ENCODE measurements around the gene ZNF669. TPM values are rescaled to one million over a fixed set of nuclear protein-coding genes. Genes with fewer than 3 reads are reported as not detected.

The ZNF669 gene
- total RNA-seq, 1 donor from 2014 or later, result 6.7 TPM

DNA sequence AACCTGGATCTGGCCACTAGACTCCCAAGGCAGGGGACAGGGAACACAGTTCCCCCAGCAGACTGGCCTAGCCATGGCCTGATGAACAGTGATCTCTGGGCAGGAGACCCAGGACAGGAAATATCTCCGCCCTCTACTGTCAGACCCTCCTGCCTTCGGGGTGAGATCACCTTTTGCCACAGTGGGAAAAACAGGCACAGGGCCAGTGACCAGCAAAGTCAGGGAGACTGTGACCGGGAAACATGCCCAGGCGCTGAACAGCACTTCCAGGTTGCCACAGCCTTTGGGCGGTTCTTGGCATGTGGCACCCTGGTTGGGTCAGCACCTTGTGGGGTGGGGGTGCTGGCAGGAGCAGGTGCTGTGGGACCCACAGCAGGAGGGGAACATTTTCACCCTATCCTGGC is 8.9 kb upstream of the ZNF669 start:
- no peak for DNase-seq (ENCODE audit: low spot score)
- intact Hi-C loops (cut with DNase I), result no loop called here
- no peak for ATAC-seq

DNA sequence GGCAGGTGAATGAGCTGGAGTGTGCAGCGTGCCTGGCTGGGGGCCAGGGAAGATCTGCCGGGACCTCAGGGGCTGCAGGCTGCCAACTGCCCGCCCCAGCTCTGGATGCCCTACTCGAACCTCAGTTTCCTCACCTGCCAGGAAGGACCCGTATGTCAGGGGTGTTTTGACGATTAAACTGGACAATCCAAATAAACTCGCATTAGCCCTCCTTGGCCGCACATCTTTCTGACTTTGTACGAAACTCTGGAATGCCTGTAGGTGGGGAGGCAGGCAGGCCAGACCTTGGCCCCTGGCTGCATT is 8.3 kb upstream of the ZNF669 start:
- DNase-seq (ENCODE audit: low spot score) (no peak), ATAC-seq (no peak)
- intact Hi-C loops (cut with DNase I), result no loop called here

- ATAC-seq (peak; percentile 95), DNase-seq (ENCODE audit: low spot score) (peak; percentile 80)
- intact Hi-C loops (cut with DNase I), result no loop called here
These were observed 7.7 kb upstream of the ZNF669 start for GRCh38 chr1:247111700-247112478.

DNA sequence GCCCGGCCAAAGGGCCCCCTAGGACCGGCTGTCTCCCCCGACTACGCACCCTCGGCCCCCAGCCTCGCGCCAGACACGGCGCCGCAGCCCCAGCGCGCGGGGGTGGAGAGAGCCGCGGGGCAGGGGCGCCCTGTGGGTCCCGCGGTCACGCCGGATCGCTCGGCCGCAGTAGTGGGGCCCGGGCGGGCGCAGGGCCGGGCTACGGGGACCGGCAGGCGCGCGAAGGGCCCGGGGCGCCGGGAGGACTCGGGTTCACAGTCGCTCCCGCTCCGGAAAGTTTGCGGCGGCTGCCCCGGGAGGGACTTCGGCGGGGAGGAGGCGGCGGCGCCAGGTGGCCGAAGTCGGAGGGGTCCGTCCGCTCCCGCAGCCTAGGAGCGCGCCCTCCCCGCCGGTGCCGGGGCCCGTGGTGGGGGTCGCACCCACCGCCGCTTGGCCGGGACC is 7.1 kb upstream of the ZNF669 start:
- DNase-seq (ENCODE audit: low spot score) (no peak), ATAC-seq (peak; percentile 12)
- intact Hi-C loops (cut with DNase I), result no loop called here

DNA sequence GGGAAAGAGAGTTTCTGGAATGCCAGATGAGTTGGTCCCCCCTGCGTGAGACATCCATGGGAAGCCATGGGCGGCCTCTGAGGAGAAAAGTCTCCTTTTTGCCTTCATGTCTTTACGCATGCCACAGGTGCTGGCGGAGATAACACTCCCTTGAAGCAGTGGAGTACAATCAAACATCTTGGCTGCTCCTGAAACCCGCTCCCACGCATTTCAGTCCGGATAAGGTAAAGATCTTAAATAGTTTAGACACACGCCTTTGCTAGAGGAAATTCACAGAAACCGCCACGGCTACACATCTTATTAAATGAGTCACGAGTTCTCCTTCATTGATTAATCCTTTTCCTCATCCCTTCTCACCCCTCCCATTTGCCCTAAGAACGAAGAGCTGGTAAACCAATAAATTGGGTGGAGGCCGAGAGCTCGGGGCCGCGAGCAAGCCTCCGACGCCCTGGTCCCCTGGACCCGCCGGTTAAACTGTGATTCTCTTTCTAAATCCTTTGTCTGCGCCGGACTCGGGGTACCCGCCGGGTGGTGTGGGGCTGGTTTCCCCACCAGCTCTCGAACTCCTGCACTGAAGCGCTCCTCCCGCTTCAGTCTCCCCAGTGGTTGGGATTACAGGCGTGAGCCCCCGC is 6.6 kb upstream of the ZNF669 start:
- DNase-seq (ENCODE audit: low spot score) (no peak), ATAC-seq (no peak)
- intact Hi-C loops (cut with DNase I), result no loop called here

DNA sequence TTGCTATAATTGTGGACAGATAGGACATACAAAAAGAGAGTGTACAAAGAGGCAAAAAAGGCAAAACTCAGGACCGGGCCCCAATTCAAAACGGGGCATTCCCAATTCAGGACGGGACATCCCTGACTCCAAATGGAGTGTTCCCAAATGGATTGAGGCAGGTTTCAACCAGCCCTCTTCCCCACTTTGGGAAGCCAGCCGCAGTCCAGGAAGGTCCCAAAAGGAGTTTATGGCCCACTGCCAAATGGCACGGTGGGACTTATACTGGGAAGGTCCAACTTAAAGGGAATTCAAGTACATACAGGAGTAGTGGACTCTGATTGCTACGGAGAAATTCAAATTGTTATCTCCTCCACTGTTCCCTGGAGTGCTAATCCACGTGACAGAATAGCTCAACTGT is 3.5 kb upstream of the ZNF669 start:
- no peak for DNase-seq (ENCODE audit: low spot score)

DNA sequence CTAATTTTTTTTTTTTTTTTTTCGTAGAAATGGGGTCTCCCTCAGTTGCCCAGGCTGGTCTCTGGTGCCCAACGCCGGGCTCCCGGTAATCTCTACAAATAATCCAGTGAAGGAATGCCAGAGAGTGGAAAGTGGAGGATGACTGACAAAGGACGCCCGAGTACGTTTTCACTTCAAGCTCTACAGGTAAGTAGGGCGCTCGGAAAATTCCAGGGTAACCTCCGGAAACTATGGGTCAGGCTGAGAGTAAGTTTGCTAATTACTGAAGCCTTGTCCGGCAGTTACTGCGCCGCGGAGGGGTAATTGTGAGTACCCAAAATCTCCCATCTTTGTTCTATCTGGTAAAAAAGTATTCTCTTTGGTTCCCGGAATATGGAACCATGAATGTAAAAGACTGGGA is 1.8 kb upstream of the ZNF669 start:
- intact Hi-C loops (cut with DNase I), result no loop called here
- DNase-seq (ENCODE audit: low spot score), result no peak
- no peak for ATAC-seq

More for the DNA sequence above, 3.5 kb upstream of the ZNF669 start:
- intact Hi-C loops (cut with DNase I), result no loop called here
- ATAC-seq, result no peak

DNA sequence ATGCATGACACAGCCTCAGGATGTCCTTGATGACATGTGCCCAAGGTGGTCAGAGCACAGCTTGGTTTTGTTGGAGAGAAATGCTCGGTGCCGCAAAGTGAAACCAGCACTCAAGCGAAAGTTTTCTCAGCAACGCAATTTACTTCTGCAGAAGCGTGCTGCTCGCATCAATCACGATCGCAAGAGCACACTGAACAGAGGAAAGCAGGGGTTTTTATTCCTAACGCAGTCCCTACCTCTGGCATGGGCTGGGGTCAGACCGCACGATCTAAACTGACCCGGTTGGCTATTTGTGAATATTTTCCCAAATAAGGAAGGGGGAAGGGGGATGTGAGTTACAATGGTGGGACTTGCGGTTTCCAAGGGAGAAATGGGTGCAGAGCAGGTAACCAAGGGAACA is 809 bp upstream of the ZNF669 start:
- ATAC-seq (no peak), DNase-seq (ENCODE audit: low spot score) (no peak)
- intact Hi-C loops (cut with DNase I), result no loop called here

DNA sequence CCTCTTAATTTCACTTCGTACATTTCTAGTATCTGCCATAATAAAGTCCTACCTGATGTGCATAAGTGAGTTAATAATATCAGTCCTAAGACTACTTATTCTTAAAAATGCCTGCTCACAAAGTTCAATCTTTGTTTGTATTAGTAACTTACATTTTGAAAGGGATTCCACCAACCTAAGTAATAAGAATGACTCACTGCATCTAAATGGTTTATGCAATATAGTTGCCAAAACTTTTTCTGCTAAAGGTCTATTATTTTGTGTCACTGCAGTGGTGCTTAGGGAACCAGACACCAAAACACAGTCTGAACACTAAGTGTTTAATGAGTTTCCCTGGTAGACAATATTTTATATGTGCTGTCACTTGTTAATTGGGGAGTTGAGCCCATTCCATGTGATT is 1.8 kb downstream of the ZNF669 start:
- intact Hi-C loops (cut with DNase I), result no loop called here
- no peak for DNase-seq (ENCODE audit: low spot score)
- no peak for ATAC-seq

DNA sequence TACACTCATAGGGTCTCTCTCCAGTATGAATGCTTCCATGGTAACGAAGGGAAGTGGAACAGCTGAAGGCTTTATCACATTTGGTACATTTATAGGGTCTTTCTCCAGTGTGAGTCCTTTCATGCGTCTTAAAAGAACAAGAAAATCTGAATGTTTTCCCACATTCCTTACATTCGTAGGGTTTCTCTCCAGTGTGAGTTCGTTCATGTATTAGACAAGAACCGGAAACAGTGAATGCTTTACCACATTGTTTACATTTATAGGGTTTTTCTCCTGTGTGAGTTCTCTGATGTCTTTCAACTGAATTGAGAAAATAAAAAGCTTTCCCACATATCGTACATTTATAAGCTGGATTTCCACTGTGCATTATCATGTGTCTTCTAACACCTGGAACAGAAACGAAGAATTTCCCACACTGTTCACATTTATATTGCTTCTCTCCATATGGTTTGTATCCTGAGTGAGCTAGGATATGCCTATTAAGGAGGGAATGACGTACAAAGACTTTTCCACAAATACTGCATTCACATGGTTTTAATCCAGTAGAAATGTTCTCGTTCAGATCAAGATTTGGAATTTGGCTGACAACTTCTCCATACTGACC is 3.4 kb downstream of the ZNF669 start:
- intact Hi-C loops (cut with DNase I), result no loop called here
- ATAC-seq, result no peak
- no peak for DNase-seq (ENCODE audit: low spot score)

DNA sequence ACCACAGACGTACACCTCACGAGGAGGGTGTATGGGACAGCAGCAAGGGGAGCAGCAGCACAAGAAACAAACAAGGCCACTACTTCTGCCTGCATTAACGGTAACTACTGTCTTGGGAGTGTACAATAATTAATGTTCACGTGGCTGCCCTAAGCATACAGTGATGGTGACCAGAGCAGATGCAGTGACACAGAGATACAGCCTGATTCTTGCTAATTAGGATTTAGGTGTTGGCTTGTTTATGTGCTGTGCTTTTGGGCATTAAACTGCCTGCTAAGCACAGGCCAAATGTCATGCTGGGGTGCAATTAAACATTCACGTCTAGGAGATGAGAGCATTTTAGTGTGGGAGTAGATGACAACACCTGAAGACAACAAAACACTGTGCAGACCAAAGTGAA is 7.2 kb downstream of the ZNF669 start:
- no peak for DNase-seq (ENCODE audit: low spot score)
- intact Hi-C loops (cut with DNase I), result no loop called here

GRCh38 chr1:247096544-247096943 is 7.6 kb downstream of the ZNF669 start:
- intact Hi-C loops (cut with DNase I), result no loop called here
- DNase-seq (ENCODE audit: low spot score), result no peak
- ATAC-seq, result no peak

More for the DNA sequence above, 7.2 kb downstream of the ZNF669 start:
- ATAC-seq, result no peak

- no peak for ATAC-seq
- no peak for DNase-seq (ENCODE audit: low spot score)
- intact Hi-C loops (cut with DNase I), result no loop called here
These were observed 8.0 kb downstream of the ZNF669 start for GRCh38 chr1:247096112-247096511.

DNA sequence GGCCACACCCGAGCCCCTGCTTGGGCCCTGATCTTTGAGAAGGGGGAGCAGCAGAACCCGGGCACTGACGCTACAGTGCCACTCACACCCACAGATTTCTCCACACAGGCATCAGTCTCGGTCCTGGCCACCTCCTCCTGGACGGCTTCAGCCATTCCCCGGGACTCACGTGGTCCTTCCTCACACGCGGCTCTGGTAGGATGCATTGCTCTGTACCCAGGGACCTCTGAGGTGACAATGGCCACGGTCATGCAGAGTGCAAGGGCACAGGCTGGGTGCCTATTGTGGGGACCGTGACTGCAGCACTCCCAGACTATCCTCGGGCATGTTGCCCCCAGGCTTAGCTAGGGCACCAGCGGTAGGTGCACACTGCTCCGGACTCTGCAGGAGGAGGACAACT is 13.7 kb downstream of the ZNF669 start:
- ATAC-seq, result no peak
- intact Hi-C loops (cut with DNase I), result no loop called here
- DNase-seq (ENCODE audit: low spot score), result no peak

DNA sequence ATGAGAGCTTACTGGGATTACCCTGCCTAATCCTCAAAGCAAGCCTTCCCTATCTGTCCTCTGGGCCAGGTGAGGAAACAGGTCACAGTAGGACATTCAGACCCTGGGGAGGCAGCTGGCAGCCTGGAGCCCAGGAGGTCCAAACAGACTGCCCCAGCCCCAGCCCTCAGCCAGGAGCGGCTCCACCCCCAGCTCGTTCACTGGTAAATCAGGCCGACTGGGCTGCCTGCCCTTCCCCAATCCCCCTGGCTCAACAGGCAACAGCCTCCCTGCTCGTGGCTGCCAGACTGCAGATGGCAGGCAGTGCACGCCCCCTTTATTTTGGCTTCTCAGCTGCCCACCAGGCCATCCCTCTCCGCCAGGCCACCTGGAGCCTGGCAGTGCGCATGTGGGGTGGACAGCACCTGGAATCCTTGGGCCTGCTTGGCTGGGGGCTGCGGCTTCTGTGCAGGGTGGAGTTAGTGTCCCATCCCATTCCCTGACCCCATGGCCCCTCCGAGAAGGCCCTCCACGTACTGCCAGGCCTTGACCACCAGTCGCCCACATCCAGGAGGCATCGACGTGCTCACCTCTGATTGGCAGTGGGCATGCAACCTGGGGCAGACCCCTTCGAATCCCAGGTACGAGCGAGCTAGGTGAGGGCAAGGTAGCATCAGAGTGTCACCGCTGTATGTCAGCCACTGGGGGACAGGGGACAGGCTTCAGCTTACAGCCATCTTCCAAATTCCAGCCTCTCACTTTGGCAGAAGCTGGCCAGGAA is 14.4 kb downstream of the ZNF669 start:
- DNase-seq (ENCODE audit: low spot score) (no peak), ATAC-seq (no peak)
- intact Hi-C loops (cut with DNase I), result no loop called here

GRCh38 chr1:247088967-247089366 is 15.2 kb downstream of the ZNF669 start:
- DNase-seq (ENCODE audit: low spot score) (no peak), ATAC-seq (no peak)
- intact Hi-C loops (cut with DNase I), result no loop called here

DNA sequence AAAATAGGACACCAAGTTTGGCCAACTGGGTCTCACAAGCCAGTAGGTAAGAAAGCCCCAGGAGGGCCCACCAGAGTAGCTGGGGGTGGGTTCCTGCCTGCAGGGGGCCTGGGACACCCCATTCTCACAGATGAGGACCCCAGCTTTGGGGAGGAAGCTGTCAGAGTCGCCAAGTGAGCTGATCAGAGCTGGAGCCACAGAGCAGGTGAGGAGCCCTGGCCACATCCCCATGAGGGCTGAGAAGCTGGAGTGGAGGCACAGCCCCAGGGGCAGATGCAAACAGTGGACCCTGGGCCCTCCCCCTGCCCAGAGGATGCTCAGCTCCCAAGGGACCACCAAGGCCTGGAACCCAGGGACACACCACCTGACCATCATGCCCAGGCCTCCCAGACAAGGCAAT is 16.9 kb downstream of the ZNF669 start:
- DNase-seq (ENCODE audit: low spot score), result no peak
- intact Hi-C loops (cut with DNase I), result no loop called here
- ATAC-seq, result no peak

- intact Hi-C loops (cut with DNase I), result no loop called here
- no peak for DNase-seq (ENCODE audit: low spot score)
- no peak for ATAC-seq
These were observed 18.8 kb downstream of the ZNF669 start for GRCh38 chr1:247085310-247085709.

- intact Hi-C loops (cut with DNase I), result no loop called here
- DNase-seq (ENCODE audit: low spot score), result no peak
- no peak for ATAC-seq
These were observed 19.4 kb downstream of the ZNF669 start for GRCh38 chr1:247084771-247085170.

All from sciatic nerve (tissue), 2 donors.